Peyer's patch (tissue), 4 donors: Measurements from ENCODE around the gene PXK. TPM values are rescaled to one million over a fixed set of nuclear protein-coding genes. Genes with fewer than 3 reads are reported as not detected.

Experiments
- DNase-seq, 3 donors: peaks; one replicate each; pipeline ENCODE4 v3.0.0-alpha.2; 2017 to 2019
- H3K27ac ChIP-seq, 4 donors: fragments of 200-600 bp; sonication (generic); one replicate each; pipeline ENCODE4 v1.5.1; 2016 to 2019
- H3K27me3 ChIP-seq, 2 donors: fragments of 200-600 bp; sonication (generic); one replicate each; pipeline ENCODE4 v1.5.1; 2019
- H3K36me3 ChIP-seq, 3 donors: fragments of 200-600 bp; sonication (generic); one replicate each; pipeline ENCODE4 v1.5.1; 2016 to 2019
- H3K4me1 ChIP-seq, 4 donors: fragments of 200-600 bp; sonication (generic); one replicate each; pipeline ENCODE4 v1.5.1; 2016 to 2019
- H3K4me3 ChIP-seq, 4 donors: fragments of 200-600 bp; sonication (generic); 1 replicate in 3 of 4; 2 replicates in 1 of 4; pipeline ENCODE4 v1.5.1; 2016 to 2019; ENCODE audit warnings: mild to moderate bottlenecking in 1 of 4
- H3K9me3 ChIP-seq, 4 donors: fragments of 200-600 bp; sonication (generic); one replicate each; pipeline ENCODE4 v1.5.1; 2016 to 2019; ENCODE audit warnings: mild to moderate bottlenecking in 1 of 4
- POLR2A ChIP-seq, 2 donors: fragments of 450-650 bp; IDR thresholded peaks; one replicate each; pipeline ENCODE4 v1.5.1; 2017; ENCODE audit warnings: antibody characterized with exemption in 2 of 2, mild to moderate bottlenecking in 2 of 2, moderate library complexity in 2 of 2
- total RNA-seq, 4 donors: library from RNA; depleted of rRNA; stranded (reverse); fragments of >200 nt; gene quantifications; one replicate each; pipeline ENCODE4 v1.1.0, GENCODE V29; 2016
- TF ChIP-seq, protein P1 (sequence below), 6 experiments: fragments of 450-650 bp in 4 of 6; fragments of 200-600 bp in 2 of 6; sonication (generic) in 1 of 6; IDR thresholded peaks; one replicate each; pipeline ENCODE4 v1.5.1; 2017 to 2019; ENCODE audit warnings: antibody characterized with exemption in 6 of 6, mild to moderate bottlenecking in 3 of 6, moderate library complexity in 1 of 6

Gene PXK
- total RNA-seq, 4 donors from 2014 or later: 15.3 to 73.4 (median 28.4) TPM

DNA sequence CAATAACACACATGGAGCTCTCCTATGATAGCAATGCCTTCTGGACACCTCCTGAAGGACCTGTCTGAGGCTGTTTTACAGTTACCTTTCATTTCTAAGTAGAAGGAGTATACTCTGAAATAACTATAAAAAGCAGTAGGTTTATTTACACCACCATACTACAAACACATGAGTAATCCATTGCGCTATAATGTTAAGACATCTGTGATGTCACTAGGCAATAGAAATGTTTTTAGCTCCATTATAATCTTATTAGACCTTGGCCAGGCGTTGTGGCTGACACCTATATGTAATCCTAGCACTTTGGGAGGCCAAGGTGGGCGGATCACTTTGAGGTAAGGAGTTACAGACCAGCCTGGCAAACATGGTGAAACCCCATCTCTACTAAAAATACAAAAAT, 24.7 kb downstream of the PXK start:
- Histone ChIP-seq H3K9me3 (no peaks in the 10 kb centered on the region), H3K4me3 (no peak overlapping the region), H3K4me1 (peaks cover 0 to 11% (median 5%) of the 10 kb centered on the region in 4 donors), H3K27me3 (no peaks in the 10 kb centered on the region), H3K27ac (no peak overlapping the region), H3K36me3 (no peaks in the 10 kb centered on the region)
- TF ChIP-seq, protein P1, sequence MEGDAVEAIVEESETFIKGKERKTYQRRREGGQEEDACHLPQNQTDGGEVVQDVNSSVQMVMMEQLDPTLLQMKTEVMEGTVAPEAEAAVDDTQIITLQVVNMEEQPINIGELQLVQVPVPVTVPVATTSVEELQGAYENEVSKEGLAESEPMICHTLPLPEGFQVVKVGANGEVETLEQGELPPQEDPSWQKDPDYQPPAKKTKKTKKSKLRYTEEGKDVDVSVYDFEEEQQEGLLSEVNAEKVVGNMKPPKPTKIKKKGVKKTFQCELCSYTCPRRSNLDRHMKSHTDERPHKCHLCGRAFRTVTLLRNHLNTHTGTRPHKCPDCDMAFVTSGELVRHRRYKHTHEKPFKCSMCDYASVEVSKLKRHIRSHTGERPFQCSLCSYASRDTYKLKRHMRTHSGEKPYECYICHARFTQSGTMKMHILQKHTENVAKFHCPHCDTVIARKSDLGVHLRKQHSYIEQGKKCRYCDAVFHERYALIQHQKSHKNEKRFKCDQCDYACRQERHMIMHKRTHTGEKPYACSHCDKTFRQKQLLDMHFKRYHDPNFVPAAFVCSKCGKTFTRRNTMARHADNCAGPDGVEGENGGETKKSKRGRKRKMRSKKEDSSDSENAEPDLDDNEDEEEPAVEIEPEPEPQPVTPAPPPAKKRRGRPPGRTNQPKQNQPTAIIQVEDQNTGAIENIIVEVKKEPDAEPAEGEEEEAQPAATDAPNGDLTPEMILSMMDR (IDR thresholded peaks at IDR 0.05): no peak
- TF ChIP-seq POLR2A (IDR thresholded peaks at IDR 0.05): no peak
- no peak for DNase-seq

DNA sequence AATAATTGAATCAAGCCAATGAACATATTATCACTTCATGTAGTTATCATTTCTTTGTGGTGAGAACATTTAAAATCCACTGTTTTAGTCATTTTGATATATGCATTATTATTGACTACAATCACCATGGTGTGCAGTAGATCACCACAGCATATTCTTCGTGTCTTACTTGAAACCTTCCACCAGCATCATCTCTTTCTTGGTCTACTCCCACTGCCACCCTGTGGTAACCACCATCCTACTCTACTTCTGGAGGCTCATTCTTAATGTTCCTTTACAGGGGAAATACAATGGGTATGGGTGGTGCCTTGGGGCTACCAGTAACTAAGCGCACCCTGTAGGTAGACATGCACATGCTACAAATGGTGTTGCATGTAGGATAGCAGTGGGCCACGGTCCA, 25.4 kb downstream of the PXK start:
- no peaks in the 10 kb centered on the region for H3K9me3 ChIP-seq
- H3K4me1 ChIP-seq: peaks cover 0 to 11% (median 5%) of the 10 kb centered on the region in 4 donors
- DNase-seq: no peak

DNA sequence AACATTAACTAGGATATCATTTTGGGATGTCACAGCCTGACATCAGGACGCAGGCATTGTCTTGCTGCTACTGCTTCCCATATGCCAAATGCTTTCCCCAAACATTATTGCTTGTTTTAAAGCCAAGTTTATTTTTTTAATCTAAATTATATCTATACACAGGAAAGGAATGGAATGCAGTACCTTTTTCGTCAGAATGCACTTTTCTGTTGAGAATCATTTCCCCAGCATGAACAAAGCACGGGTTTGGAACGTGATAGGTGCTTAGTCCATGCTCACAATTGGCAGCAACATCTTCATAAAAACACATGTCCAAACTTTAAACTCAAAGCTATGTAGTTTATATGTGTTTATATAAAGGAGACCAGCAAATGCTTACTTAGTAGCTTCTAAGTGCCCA, 26.1 kb downstream of the PXK start:
- no peak for DNase-seq
- no peaks in the 10 kb centered on the region for H3K9me3 ChIP-seq
- TF ChIP-seq, protein P1 (IDR thresholded peaks at IDR 0.05): no peak
- no peak for TF ChIP-seq POLR2A (IDR thresholded peaks at IDR 0.05)
- H3K36me3 ChIP-seq: no peaks in the 10 kb centered on the region
- H3K27ac ChIP-seq: no peak overlapping the region
- no peak overlapping the region for H3K4me3 ChIP-seq
- H3K4me1 ChIP-seq: peaks cover 0 to 11% (median 5%) of the 10 kb centered on the region in 4 donors
- no peaks in the 10 kb centered on the region for H3K27me3 ChIP-seq

More for the DNA sequence above, 25.4 kb downstream of the PXK start:
- Histone ChIP-seq H3K4me3 (no peak overlapping the region), H3K27me3 (no peaks in the 10 kb centered on the region), H3K36me3 (no peaks in the 10 kb centered on the region), H3K27ac (no peak overlapping the region)
- TF ChIP-seq POLR2A (IDR thresholded peaks at IDR 0.05): no peak
- TF ChIP-seq, protein P1 (IDR thresholded peaks at IDR 0.05): no peak

DNA sequence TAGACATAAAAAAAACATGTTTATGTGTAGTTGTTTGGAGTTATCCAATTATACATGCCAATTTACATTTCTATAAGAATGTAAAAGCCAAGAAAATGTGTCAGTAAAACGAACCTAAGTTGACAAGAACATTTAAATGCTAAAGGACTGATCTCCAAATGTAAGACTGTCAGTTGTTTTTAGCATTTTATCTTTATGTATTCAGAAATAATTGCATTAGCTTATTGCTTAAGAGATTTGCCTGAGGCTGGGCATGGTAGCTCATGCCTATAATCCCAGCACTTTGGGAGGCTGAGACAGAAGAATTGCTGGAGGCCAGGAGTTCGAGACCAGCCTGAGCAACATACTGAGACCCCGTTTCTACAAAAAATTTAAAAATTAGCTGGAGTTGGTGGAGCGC, 26.9 kb downstream of the PXK start:
- Histone ChIP-seq H3K36me3 (no peaks in the 10 kb centered on the region), H3K4me3 (no peak overlapping the region), H3K27me3 (no peaks in the 10 kb centered on the region), H3K27ac (no peak overlapping the region), H3K4me1 (peaks cover 0 to 11% (median 5%) of the 10 kb centered on the region in 4 donors), H3K9me3 (no peaks in the 10 kb centered on the region)
- TF ChIP-seq, protein P1 (IDR thresholded peaks at IDR 0.05): no peak
- no peak for TF ChIP-seq POLR2A (IDR thresholded peaks at IDR 0.05)
- no peak for DNase-seq

DNA sequence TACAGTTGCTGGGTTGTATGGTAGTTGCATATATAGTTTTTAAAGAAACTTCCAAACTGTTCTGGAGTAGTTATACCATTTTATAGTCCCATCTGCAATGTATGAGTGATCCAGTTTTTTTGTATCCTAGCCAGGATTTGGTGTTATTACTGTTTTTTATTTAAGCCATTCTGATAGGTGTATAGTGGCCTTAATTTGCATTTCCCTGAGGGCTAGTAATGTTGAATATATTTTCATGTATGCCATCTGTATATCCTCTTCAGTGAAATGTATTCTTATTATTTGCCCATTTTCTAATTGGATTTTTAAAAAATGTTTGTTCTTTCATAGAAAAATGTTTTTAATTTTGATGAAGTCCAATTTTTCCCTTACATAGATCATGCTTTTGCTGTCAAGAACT, 29.2 kb downstream of the PXK start:
- H3K36me3 ChIP-seq: no peaks in the 10 kb centered on the region
- TF ChIP-seq, protein P1 (IDR thresholded peaks at IDR 0.05): no peak
- TF ChIP-seq POLR2A (IDR thresholded peaks at IDR 0.05): no peak
- DNase-seq: no peak
- H3K27ac ChIP-seq: no peak overlapping the region
- H3K9me3 ChIP-seq: no peaks in the 10 kb centered on the region
- no peaks in the 10 kb centered on the region for H3K27me3 ChIP-seq
- no peak overlapping the region for H3K4me3 ChIP-seq
- no peaks in the 10 kb centered on the region for H3K4me1 ChIP-seq

DNA sequence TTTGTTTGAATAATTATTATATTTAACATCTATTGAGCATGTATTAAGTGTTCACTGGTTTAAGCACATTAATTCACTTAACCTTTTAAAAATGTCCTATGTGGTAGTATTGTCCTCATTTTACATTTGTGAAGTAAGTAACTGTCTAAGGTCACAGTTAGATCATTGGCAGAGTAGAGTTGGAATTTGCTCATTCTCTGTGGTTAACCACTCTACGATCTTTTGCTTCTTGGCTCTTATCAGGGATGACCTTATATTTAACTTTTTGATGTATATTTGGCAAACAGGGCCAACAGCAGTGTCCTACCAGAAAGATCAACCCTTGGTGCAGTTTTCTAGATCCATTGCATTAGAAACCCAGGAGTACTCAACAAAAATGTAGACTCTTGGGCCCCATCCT, 34.0 kb downstream of the PXK start:
- H3K4me3 ChIP-seq: no peak overlapping the region
- H3K4me1 ChIP-seq: no peaks in the 10 kb centered on the region
- H3K9me3 ChIP-seq: no peaks in the 10 kb centered on the region
- no peaks in the 10 kb centered on the region for H3K27me3 ChIP-seq
- peaks cover 0 to 10% (median 0%) of the 10 kb centered on the region in 3 donors for H3K36me3 ChIP-seq
- DNase-seq: no peak
- H3K27ac ChIP-seq: no peak overlapping the region
- TF ChIP-seq POLR2A (IDR thresholded peaks at IDR 0.05): no peak
- TF ChIP-seq, protein P1 (IDR thresholded peaks at IDR 0.05): no peak
